Measurements from ENCODE around the gene WWOX.
A peak's percentile ranks its signal among the peaks of the same experiment; 100 is the strongest.
"Not testable (repeated sequence)": the region's sequence is repeated elsewhere in the genome, so short reads cannot be mapped to it uniquely, and the experiment has no call there.

WWOX gene

GRCh38 chr16:78505036-78505435, 405.6 kb downstream of the WWOX start:
- no peak for DNase-seq

- DNase-seq = no peak
Observed at GRCh38 chr16:78505544-78506366, 406.3 kb downstream of the WWOX start.

- DNase-seq = no peak
Observed at GRCh38 chr16:78506367-78507193, 407.1 kb downstream of the WWOX start.

GRCh38 chr16:78507576-78507975, 408.1 kb downstream of the WWOX start:
- no peak for DNase-seq

- DNase-seq = no peak
Observed at GRCh38 chr16:78509965-78510364, 410.5 kb downstream of the WWOX start.

- DNase-seq = no peak
Observed at GRCh38 chr16:78510496-78510895, 411.0 kb downstream of the WWOX start.

GRCh38 chr16:78513838-78514237, 414.4 kb downstream of the WWOX start:
- peak in 3 of 4 experiments; percentile 2 to 37 (median 22) for DNase-seq

GRCh38 chr16:78514888-78515287, 415.4 kb downstream of the WWOX start:
- DNase-seq = not testable (repeated sequence)

GRCh38 chr16:78515421-78515820, 416.0 kb downstream of the WWOX start:
- no peak for DNase-seq

GRCh38 chr16:78516006-78516736, 416.7 kb downstream of the WWOX start:
- no peak for DNase-seq

- no peak for DNase-seq
Observed at GRCh38 chr16:78519896-78520295, 420.4 kb downstream of the WWOX start.

GRCh38 chr16:78520470-78520869, 421.0 kb downstream of the WWOX start:
- no peak for DNase-seq

GRCh38 chr16:78522327-78522726, 422.9 kb downstream of the WWOX start:
- peak; percentile 8 to 41 (median 26) for DNase-seq

- peak in 3 of 4 experiments; percentile 19 to 28 (median 24) for DNase-seq
Observed at GRCh38 chr16:78523212-78523985, 423.9 kb downstream of the WWOX start.

GRCh38 chr16:78524066-78524595, 424.7 kb downstream of the WWOX start:
- DNase-seq = no peak

- DNase-seq = no peak
Observed at GRCh38 chr16:78528265-78528664, 428.8 kb downstream of the WWOX start.

- no peak for DNase-seq
Observed at GRCh38 chr16:78529881-78530280, 430.4 kb downstream of the WWOX start.

- DNase-seq = no peak
Observed at GRCh38 chr16:78530283-78530682, 430.8 kb downstream of the WWOX start.

GRCh38 chr16:78535098-78535497, 435.6 kb downstream of the WWOX start:
- DNase-seq = no peak

- DNase-seq = no peak
Observed at GRCh38 chr16:78537511-78537910, 438.1 kb downstream of the WWOX start.

GRCh38 chr16:78538292-78538691, 438.8 kb downstream of the WWOX start:
- DNase-seq = no peak

- DNase-seq = peak; percentile 13 to 60 (median 54)
Observed at GRCh38 chr16:78538919-78539318, 439.5 kb downstream of the WWOX start.
